ENCODE results near the gene KCNK13. TPM values are rescaled to one million over a fixed set of nuclear protein-coding genes. Genes with fewer than 3 reads are reported as not detected.

KCNK13 gene
- total and polyA plus RNA-seq, 2 experiments from 2014 or later = 0.48 to 1.1 TPM

- H3K36me3 ChIP-seq = no peaks in the 10 kb centered on the region
- DNase-seq (ENCODE audit: low read depth in 1 of 2, low spot score in 1 of 2) = peak in 1 of 2 donors; percentile 21
- H3K4me3 ChIP-seq = no peak overlapping the region
- H3K9me3 ChIP-seq (ENCODE audit: low read depth) = no peaks in the 10 kb centered on the region
- TF ChIP-seq CTCF (IDR thresholded peaks at IDR 0.05; ENCODE audit: low read depth, low read length) = peak; percentile 16
- H3K4me1 ChIP-seq (ENCODE audit: low read depth) = no peaks in the 10 kb centered on the region
- no peaks in the 10 kb centered on the region for H3K27me3 ChIP-seq
- no peak overlapping the region for H3K27ac ChIP-seq
These were observed 52.8 kb downstream of the KCNK13 start for GRCh38 chr14:90114554-90114953.

- no peaks in the 10 kb centered on the region for H3K27me3 ChIP-seq
- H3K27ac ChIP-seq = no peak overlapping the region
- no peak overlapping the region for H3K4me3 ChIP-seq
- no peak for DNase-seq (ENCODE audit: low read depth in 1 of 2, low spot score in 1 of 2)
- no peaks in the 10 kb centered on the region for H3K9me3 ChIP-seq (ENCODE audit: low read depth)
- no peaks in the 10 kb centered on the region for H3K36me3 ChIP-seq
- H3K4me1 ChIP-seq (ENCODE audit: low read depth) = no peaks in the 10 kb centered on the region
- no peak for TF ChIP-seq CTCF (IDR thresholded peaks at IDR 0.05; ENCODE audit: low read depth, low read length)
These were observed 54.0 kb downstream of the KCNK13 start for GRCh38 chr14:90115780-90116179.

GRCh38 chr14:90116444-90116843 is 54.6 kb downstream of the KCNK13 start:
- Histone ChIP-seq H3K4me3 (no peak overlapping the region), H3K36me3 (no peaks in the 10 kb centered on the region), H3K27ac (no peak overlapping the region), H3K27me3 (no peaks in the 10 kb centered on the region), H3K4me1 (ENCODE audit: low read depth) (no peaks in the 10 kb centered on the region), H3K9me3 (ENCODE audit: low read depth) (no peaks in the 10 kb centered on the region)
- no peak for TF ChIP-seq CTCF (IDR thresholded peaks at IDR 0.05; ENCODE audit: low read depth, low read length)
- no peak for DNase-seq (ENCODE audit: low read depth in 1 of 2, low spot score in 1 of 2)

- Histone ChIP-seq H3K9me3 (ENCODE audit: low read depth) (no peaks in the 10 kb centered on the region), H3K27ac (no peak overlapping the region), H3K4me1 (ENCODE audit: low read depth) (no peaks in the 10 kb centered on the region), H3K36me3 (no peaks in the 10 kb centered on the region), H3K27me3 (no peaks in the 10 kb centered on the region), H3K4me3 (no peak overlapping the region)
- TF ChIP-seq CTCF (IDR thresholded peaks at IDR 0.05; ENCODE audit: low read depth, low read length) = no peak
- DNase-seq (ENCODE audit: low read depth in 1 of 2, low spot score in 1 of 2) = no peak
These were observed 56.2 kb downstream of the KCNK13 start for GRCh38 chr14:90118027-90118426.

- Histone ChIP-seq H3K4me3 (no peak overlapping the region), H3K27me3 (no peaks in the 10 kb centered on the region), H3K4me1 (ENCODE audit: low read depth) (no peaks in the 10 kb centered on the region), H3K9me3 (ENCODE audit: low read depth) (no peaks in the 10 kb centered on the region), H3K36me3 (no peaks in the 10 kb centered on the region), H3K27ac (no peak overlapping the region)
- TF ChIP-seq CTCF (IDR thresholded peaks at IDR 0.05; ENCODE audit: low read depth, low read length) = no peak
- DNase-seq (ENCODE audit: low read depth in 1 of 2, low spot score in 1 of 2) = no peak
These were observed 64.5 kb downstream of the KCNK13 start for GRCh38 chr14:90126260-90126659.
